Prostate gland (tissue), 2 donors: ENCODE results near the gene LIMD2.

Experiments used
- POLR2A ChIP-seq: fragments of 450-650 bp; IDR thresholded peaks from one replicate; pipeline ENCODE4 v1.6.1; 2016; ENCODE audit warnings: antibody characterized with exemption, mild to moderate bottlenecking
- TF ChIP-seq, protein P1 (sequence below), 4 experiments: fragments of 200-600 bp in 2 of 4; fragments of 450-650 bp in 2 of 4; sonication (generic) in 2 of 4; IDR thresholded peaks; 1 replicate in 3 of 4; 2 replicates in 1 of 4; pipeline ENCODE4 v1.5.1; 2016 to 2019; ENCODE audit warnings: antibody characterized with exemption in 4 of 4, mild to moderate bottlenecking in 2 of 4, moderate library complexity in 2 of 4

DNA sequence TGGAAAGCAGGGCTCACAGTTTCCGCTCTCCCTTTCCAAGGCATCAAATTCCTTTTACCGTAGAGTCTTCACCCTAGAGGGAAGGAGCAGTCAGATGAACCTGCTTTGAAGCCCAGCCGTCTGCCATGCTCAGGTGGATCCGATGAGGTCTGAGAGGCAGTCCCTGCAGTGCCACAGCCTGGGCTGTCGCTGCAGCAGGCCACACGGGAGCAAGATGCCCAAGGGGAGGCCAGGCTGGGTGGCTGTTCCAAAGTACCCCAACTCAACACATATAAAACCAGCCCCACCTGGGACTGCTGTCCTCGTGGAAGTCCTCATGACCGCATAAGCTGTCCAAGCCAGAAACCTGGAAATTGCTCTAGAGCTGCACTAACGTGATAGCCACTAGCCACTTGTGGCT lies 4.9 kb upstream of the LIMD2 start:
- no peak for TF ChIP-seq POLR2A
- TF ChIP-seq, protein P1, sequence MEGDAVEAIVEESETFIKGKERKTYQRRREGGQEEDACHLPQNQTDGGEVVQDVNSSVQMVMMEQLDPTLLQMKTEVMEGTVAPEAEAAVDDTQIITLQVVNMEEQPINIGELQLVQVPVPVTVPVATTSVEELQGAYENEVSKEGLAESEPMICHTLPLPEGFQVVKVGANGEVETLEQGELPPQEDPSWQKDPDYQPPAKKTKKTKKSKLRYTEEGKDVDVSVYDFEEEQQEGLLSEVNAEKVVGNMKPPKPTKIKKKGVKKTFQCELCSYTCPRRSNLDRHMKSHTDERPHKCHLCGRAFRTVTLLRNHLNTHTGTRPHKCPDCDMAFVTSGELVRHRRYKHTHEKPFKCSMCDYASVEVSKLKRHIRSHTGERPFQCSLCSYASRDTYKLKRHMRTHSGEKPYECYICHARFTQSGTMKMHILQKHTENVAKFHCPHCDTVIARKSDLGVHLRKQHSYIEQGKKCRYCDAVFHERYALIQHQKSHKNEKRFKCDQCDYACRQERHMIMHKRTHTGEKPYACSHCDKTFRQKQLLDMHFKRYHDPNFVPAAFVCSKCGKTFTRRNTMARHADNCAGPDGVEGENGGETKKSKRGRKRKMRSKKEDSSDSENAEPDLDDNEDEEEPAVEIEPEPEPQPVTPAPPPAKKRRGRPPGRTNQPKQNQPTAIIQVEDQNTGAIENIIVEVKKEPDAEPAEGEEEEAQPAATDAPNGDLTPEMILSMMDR (IDR thresholded peaks at IDR 0.05): no peak
